ENCODE measurements around the gene URM1.

- TF ChIP-seq CTCF (conservative IDR thresholded peaks at IDR 0.05 in 1 of 2, IDR thresholded peaks at IDR 0.05 in 1 of 2; ENCODE audit: low read depth in 1 of 2, low read length in 2 of 2) (no peak), EZH2 (IDR thresholded peaks at IDR 0.05; ENCODE audit: low read length, missing control alignments) (no peak)
Measured at GRCh38 chr9:128358090-128358489, 13.1 kb upstream of the URM1 start.

Measured in fibroblast of lung (primary cell).